Heart left ventricle (tissue), 16 donors: Measurements from ENCODE around the gene PACSIN1. TPM values are rescaled to one million over a fixed set of nuclear protein-coding genes. Genes with fewer than 3 reads are reported as not detected.

Experiments used
- ATAC-seq, 4 donors: fragments of 200-7000 bp; cut with Tn5 transposase; one replicate each; pipeline ENCODE4 v1.9.1; 2020 to 2022; ENCODE audit warnings: moderate library complexity in 4 of 4, mild to moderate bottlenecking in 3 of 4, moderate number of reproducible peaks in 1 of 4
- DNase-seq, 5 donors: peaks; one replicate each; pipeline ENCODE4 v3.0.0-alpha.2; 2020
- H3K27ac ChIP-seq, 12 donors: fragments of 200-600 bp; sonication (generic) in 4 of 12; one replicate each; pipeline versions ENCODE4 v1.5.0 to v1.8.0; 2016 to 2022; ENCODE audit warnings: mild to moderate bottlenecking in 2 of 12
- H3K27me3 ChIP-seq, 9 donors: fragments of 200-600 bp; sonication (generic) in 2 of 9; one replicate each; pipeline versions ENCODE4 v1.5.1 to v1.8.0; 2016 to 2022; ENCODE audit warnings: mild to moderate bottlenecking in 3 of 9
- H3K36me3 ChIP-seq, 9 donors: fragments of 200-600 bp; sonication (generic) in 2 of 9; one replicate each; pipeline versions ENCODE4 v1.5.0 to v1.8.0; 2018 to 2022; ENCODE audit warnings: mild to moderate bottlenecking in 2 of 9
- H3K4me1 ChIP-seq, 12 donors: fragments of 200-600 bp; sonication (generic) in 4 of 12; one replicate each; pipeline versions ENCODE4 v1.5.0 to v1.8.0; 2016 to 2022; ENCODE audit warnings: mild to moderate bottlenecking in 3 of 12
- H3K4me3 ChIP-seq, 12 donors: fragments of 200-600 bp; sonication (generic) in 4 of 12; one replicate each; pipeline versions ENCODE4 v1.5.0 to v1.8.0; 2017 to 2022; ENCODE audit warnings: mild to moderate bottlenecking in 9 of 12, moderate library complexity in 4 of 12
- H3K9me3 ChIP-seq, 12 donors: fragments of 200-600 bp; sonication (generic) in 4 of 12; one replicate each; pipeline versions ENCODE4 v1.5.0 to v1.8.0; 2016 to 2022; ENCODE audit warnings: mild to moderate bottlenecking in 1 of 12
- POLR2A ChIP-seq, 2 donors: fragments of 450-650 bp; IDR thresholded peaks; one replicate each; pipeline ENCODE4 v1.6.1; 2017; ENCODE audit warnings: antibody characterized with exemption in 2 of 2, mild to moderate bottlenecking in 2 of 2, moderate library complexity in 2 of 2
- WGBS, 4 donors: extraction: QIAGEN DNeasy Blood & Tissue Kit in 2 of 4; methylation state at CpG; one replicate each; pipeline versions ENCODE4 v1.1.5 to v1.1.7; 2013 to 2018; 5-methylcytosine and 5-hydroxymethylcytosine counted together
- intact Hi-C, 10 donors: fragments of 100-400 bp; cut with DNase I; formaldehyde crosslinking; loops; one replicate each; pipeline versions ENCODE4 v1.11.1 to v1.14.2; 2022
- polyA plus RNA-seq, 2 donors: library from polyadenylated mRNA; stranded (reverse); fragments of 200-250 nt; gene quantifications; one replicate each; pipeline ENCODE4 v1.2.3, GENCODE V29; 2013
- total RNA-seq, 9 donors: library from RNA; depleted of rRNA in 2 of 9; stranded (reverse); fragments of >200 nt in 2 of 9; fragmentation: NEBNext Ultra II Directional in 3 of 9; extraction: Animal tissue kit (Norgen Biotek cat#: 25700) in 3 of 9; gene quantifications; one replicate each; pipeline versions ENCODE4 v1.1.0 to v1.2.4, GENCODE V29; 2016 to 2023
- TF ChIP-seq, protein P1 (sequence below), 12 donors: fragments of 200-600 bp; sonication (generic) in 4 of 12; IDR thresholded peaks; one replicate each; pipeline versions ENCODE4 v1.5.0 to v1.8.0; 2018 to 2022; ENCODE audit warnings: antibody characterized with exemption in 12 of 12, mild to moderate bottlenecking in 5 of 12
- donor health status: ischemic (EF 13 %, LVEDD 7.1; RV severe dilation, severe dysfunction).
- donor health status: healthy with polysubstance abuse.
- donor health status: DM: no; HTN: yes; CAD: no.
- donor health status: DM: no; HTN: no; CAD: no.
- donor health status: ischemic (EF 25% LVEDD 6.9; RV normal size, moderate dysfunction).
- donor health status: ischemic (EF 25% LVEDD 5.7; RV mildly dilated, moderate dysfunction).
- donor health status: healthy.
- donor health status: DM: yes; HTN: yes; CAD: no.
- donor health status: ischemic (EF 35%, LVEDD 5.7; RV mildly dilated, moderate dysfunction).
- donor health status: nonischemic (EF 11% LVEDD 7.7; RV severe dilation, severe dysfunction).
- donor health status: DM: yes; HTN: yes; CAD: no.
- donor health status: PGD.
- donor health status: ischemic (EF 29% LVEDD 5.4; RV normal size, mild dysfunction).
- donor health status: nonischemic (EF 23%, LVEDD 6.1; RV moderate dilation, normal function).

The PACSIN1 gene
- total and polyA plus RNA-seq, 11 donors, result 1.6 to 12.7 (median 6.0) TPM

DNA sequence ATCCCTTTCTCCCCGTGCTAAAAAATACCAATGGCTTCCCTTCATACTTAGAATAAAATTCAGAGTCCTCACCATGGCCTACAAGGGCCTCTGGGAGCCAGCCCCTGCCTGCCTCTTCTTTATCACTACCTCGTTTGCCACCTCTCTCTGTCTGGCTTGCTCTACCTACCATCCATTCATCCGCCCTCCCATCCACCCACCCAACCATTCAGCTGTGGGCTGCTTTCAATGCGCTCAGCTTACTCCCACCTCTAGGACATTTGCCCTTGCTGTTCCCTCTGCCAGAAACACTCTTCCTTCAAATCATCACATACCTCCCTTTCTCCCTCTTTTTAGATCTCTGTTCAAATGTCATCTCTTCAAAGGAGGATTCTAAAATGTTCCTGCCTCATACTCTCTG lies 44.4 kb downstream of the PACSIN1 start:
- TF ChIP-seq, protein P1, sequence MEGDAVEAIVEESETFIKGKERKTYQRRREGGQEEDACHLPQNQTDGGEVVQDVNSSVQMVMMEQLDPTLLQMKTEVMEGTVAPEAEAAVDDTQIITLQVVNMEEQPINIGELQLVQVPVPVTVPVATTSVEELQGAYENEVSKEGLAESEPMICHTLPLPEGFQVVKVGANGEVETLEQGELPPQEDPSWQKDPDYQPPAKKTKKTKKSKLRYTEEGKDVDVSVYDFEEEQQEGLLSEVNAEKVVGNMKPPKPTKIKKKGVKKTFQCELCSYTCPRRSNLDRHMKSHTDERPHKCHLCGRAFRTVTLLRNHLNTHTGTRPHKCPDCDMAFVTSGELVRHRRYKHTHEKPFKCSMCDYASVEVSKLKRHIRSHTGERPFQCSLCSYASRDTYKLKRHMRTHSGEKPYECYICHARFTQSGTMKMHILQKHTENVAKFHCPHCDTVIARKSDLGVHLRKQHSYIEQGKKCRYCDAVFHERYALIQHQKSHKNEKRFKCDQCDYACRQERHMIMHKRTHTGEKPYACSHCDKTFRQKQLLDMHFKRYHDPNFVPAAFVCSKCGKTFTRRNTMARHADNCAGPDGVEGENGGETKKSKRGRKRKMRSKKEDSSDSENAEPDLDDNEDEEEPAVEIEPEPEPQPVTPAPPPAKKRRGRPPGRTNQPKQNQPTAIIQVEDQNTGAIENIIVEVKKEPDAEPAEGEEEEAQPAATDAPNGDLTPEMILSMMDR (IDR thresholded peaks at IDR 0.05), result no peak
- TF ChIP-seq POLR2A (IDR thresholded peaks at IDR 0.05), result no peak
- Histone ChIP-seq H3K4me1 (peaks cover 0 to 8% (median 0%) of the 10 kb centered on the region in 12 donors), H3K4me3 (no peak overlapping the region), H3K27ac (no peak overlapping the region), H3K27me3 (peaks cover 0 to 7% (median 0%) of the 10 kb centered on the region in 9 donors), H3K36me3 (no peaks in the 10 kb centered on the region), H3K9me3 (peaks cover 0 to 14% (median 2%) of the 10 kb centered on the region in 12 donors)
- WGBS, 4 donors, result 81 to 88% (median 83%) methylated on average over 4 of the region's 4 CpGs
- DNase-seq (peak in 1 of 5 donors; percentile 21), ATAC-seq (no peak)
- intact Hi-C loops, result no loop called here

DNA sequence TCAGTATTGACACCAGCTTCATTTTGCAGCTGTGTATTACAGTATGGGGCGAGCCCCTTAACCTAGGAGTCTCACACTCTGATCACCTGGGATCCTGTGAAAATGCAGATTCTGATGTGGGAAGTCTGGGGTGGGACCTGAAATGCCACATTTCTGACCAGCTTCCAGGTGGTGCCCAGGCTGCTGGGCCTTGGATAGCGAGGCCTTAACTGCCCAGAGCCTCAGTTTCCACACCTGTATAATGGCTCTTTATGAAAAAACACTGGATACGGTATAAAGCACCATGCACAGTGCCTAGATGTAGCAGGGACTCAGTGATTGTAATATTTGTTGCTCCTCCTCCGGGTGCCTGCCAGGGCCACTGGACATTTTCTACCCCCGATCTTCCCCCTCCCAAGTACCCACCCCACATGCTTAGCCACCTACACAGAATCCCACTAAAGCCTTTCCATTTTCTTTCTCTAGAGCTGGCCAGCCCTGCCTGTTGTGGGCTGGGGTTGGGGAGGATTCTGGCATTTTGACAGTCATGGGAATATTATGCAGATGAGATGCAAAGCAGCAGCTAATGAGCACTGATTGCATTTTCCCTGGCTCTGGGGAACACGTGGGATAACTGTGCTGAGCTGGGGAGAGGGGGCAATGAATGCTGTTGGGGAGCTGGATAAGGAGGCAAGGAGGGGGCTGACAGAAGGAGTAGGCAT lies 45.5 kb downstream of the PACSIN1 start:
- H3K27me3 ChIP-seq, result peaks cover 0 to 15% (median 0%) of the 10 kb centered on the region in 9 donors
- no peak for TF ChIP-seq POLR2A (IDR thresholded peaks at IDR 0.05)
- TF ChIP-seq, protein P1 (IDR thresholded peaks at IDR 0.05), result no peak
- ATAC-seq (no peak), DNase-seq (no peak)
- H3K36me3 ChIP-seq, result no peaks in the 10 kb centered on the region
- H3K4me1 ChIP-seq, result peaks cover 0 to 8% (median 0%) of the 10 kb centered on the region in 12 donors
- no peak overlapping the region for H3K27ac ChIP-seq
- no peak overlapping the region for H3K4me3 ChIP-seq
- intact Hi-C loops, result no loop called here
- WGBS, 4 donors, result 79 to 83% (median 80%) methylated on average over 6 of the region's 6 CpGs
- H3K9me3 ChIP-seq, result peaks cover 0 to 14% (median 2%) of the 10 kb centered on the region in 12 donors

DNA sequence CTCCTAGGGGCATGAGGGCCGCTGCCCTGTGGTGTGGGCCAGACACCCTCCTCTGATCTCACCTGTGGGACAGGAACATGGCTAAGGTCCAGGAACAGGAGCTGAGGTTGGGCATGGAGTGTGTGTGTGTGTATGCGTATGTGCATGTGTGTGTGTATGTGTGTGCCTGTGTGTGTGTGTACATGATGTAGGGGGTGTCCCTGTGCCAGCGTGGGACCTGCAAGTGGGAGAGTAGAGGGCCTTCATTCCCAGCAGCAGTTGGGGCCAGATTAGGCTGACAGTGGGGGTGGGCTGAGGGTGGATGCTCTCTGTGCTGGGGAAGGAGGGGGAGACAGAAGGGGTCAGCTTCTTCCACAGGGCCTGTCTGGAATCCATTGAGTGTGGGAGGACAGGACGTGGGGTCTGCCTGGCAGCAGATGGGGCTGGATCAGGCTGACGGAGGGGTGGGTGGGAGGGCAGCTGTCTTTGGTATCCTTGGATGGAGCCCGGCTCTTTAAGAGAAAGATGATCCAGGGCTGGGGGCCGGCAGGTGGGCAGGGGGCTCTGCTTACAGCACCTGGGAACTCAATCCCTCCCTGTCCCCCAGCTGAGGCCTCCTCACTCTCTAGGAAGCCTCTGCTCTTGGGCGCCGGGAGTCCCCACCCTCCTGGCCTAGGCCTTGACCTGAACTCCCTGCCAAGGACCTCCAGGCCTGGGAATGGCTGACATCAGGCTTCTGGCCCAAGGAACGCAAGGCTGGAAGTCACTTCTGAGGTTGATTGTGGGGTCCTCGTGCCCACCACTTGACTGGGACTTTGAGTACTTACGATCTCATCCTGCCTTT lies 46.2 kb downstream of the PACSIN1 start:
- no peak overlapping the region for H3K4me3 ChIP-seq
- 63 to 65% (median 64%) methylated on average over 11 to 12 of the region's 12 CpGs for WGBS, 4 donors
- intact Hi-C loops, result no loop called here
- no peaks in the 10 kb centered on the region for H3K36me3 ChIP-seq
- ATAC-seq (no peak), DNase-seq (peak in 1 of 5 donors; percentile 42)
- H3K4me1 ChIP-seq, result peaks cover 0 to 8% (median 0%) of the 10 kb centered on the region in 12 donors
- TF ChIP-seq, protein P1 (IDR thresholded peaks at IDR 0.05), result no peak
- no peak for TF ChIP-seq POLR2A (IDR thresholded peaks at IDR 0.05)
- H3K27ac ChIP-seq, result no peak overlapping the region
- H3K9me3 ChIP-seq, result peaks cover 0 to 14% (median 2%) of the 10 kb centered on the region in 12 donors
- peaks cover 0 to 15% (median 0%) of the 10 kb centered on the region in 9 donors for H3K27me3 ChIP-seq

DNA sequence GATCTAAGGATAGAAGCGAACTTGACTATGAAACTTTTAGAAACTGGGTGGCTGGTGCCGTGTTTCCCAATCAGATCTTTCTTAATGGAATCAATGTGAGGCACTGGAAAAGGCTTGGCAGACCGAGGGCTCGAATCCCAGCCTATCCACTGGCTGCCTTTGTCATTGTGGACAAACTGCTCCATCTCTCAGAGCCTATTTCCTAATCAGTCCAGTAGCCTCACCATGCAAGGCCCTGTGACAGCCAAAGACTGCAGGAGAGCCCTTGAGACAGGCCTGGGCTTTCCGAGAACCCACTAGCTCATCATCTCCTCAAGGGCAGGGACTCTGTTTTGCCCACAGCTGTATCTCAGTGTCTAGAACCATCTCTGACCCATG lies 46.9 kb downstream of the PACSIN1 start:
- Histone ChIP-seq H3K9me3 (peaks cover 0 to 14% (median 2%) of the 10 kb centered on the region in 12 donors), H3K27me3 (peaks cover 0 to 15% (median 0%) of the 10 kb centered on the region in 9 donors), H3K4me3 (no peak overlapping the region), H3K27ac (no peak overlapping the region), H3K36me3 (no peaks in the 10 kb centered on the region), H3K4me1 (peaks cover 0 to 8% (median 0%) of the 10 kb centered on the region in 12 donors)
- TF ChIP-seq, protein P1 (IDR thresholded peaks at IDR 0.05), result no peak
- TF ChIP-seq POLR2A (IDR thresholded peaks at IDR 0.05), result no peak
- 81 to 93% (median 88%) methylated on average over 5 of the region's 5 CpGs for WGBS, 4 donors
- intact Hi-C loops, result no loop called here
- ATAC-seq, result no peak
- DNase-seq, result no peak
